HepG2 (cell line): Measurements from ENCODE around the gene RPGRIP1. TPM values are rescaled to one million over a fixed set of nuclear protein-coding genes. Genes with fewer than 3 reads are reported as not detected.

Experiments used
- BRD4 ChIP-seq: sonication (generic); formaldehyde crosslinking; IDR thresholded peaks from 2 replicates; pipeline ENCODE4 v1.4.0; 2020; ENCODE audit warnings: missing genetic modification reagents
- CEBPG ChIP-seq: IDR thresholded peaks from 2 replicates; pipeline ENCODE4 v1.6.1; 2016
- CENPX ChIP-seq: sonication (generic); formaldehyde crosslinking; IDR thresholded peaks from 2 replicates; pipeline ENCODE4 v1.9.0; 2021; ENCODE audit warnings: mild to moderate bottlenecking, missing genetic modification reagents, moderate library complexity
- CHD4 ChIP-seq: fragments of 200-600 bp; sonication (generic); IDR thresholded peaks from 2 replicates; pipeline ENCODE4 v1.7.0; 2017; ENCODE audit warnings: mild to moderate bottlenecking, low read length, borderline replicate concordance
- GATAD1 ChIP-seq: IDR thresholded peaks from 2 replicates; pipeline ENCODE4 v1.6.1; 2016; ENCODE audit warnings: missing genetic modification reagents, missing compliant biosample characterization
- KDM5A ChIP-seq: fragments of 200-600 bp; sonication (generic); IDR thresholded peaks from 2 replicates; pipeline ENCODE4 v1.7.0; 2018; ENCODE audit warnings: antibody characterized with exemption, mild to moderate bottlenecking, low read length, borderline replicate concordance
- MIER3 ChIP-seq: IDR thresholded peaks from 2 replicates; pipeline ENCODE4 v1.6.1; 2016; ENCODE audit warnings: missing compliant biosample characterization, borderline replicate concordance
- SATB2 ChIP-seq: sonication (generic); formaldehyde crosslinking; IDR thresholded peaks from 2 replicates; pipeline ENCODE4 v1.5.0; 2020; ENCODE audit warnings: missing genetic modification reagents
- SP4 ChIP-seq: sonication (generic); formaldehyde crosslinking; IDR thresholded peaks from 2 replicates; pipeline ENCODE4 v1.8.1; 2023; ENCODE audit warnings: mild to moderate bottlenecking, missing genetic modification reagents
- TCF7 ChIP-seq: sonication (generic); IDR thresholded peaks from 2 replicates; pipeline ENCODE4 v1.6.1; 2016; ENCODE audit warnings: antibody characterized with exemption, low read depth
- ZBTB21 ChIP-seq: sonication (generic); formaldehyde crosslinking; IDR thresholded peaks from 2 replicates; pipeline ENCODE4 v1.4.0; 2020; ENCODE audit warnings: missing genetic modification reagents
- ZBTB3 ChIP-seq: sonication (generic); formaldehyde crosslinking; IDR thresholded peaks from 2 replicates; pipeline ENCODE4 v1.4.0; 2020; ENCODE audit warnings: low read depth, mild to moderate bottlenecking, moderate library complexity, missing genetic modification reagents, borderline replicate concordance
- ZNF12 ChIP-seq: sonication (generic); formaldehyde crosslinking; IDR thresholded peaks from 2 replicates; pipeline ENCODE4 v1.5.0; 2020; ENCODE audit warnings: missing genetic modification reagents
- ZNF329 ChIP-seq: sonication (generic); formaldehyde crosslinking; IDR thresholded peaks from 2 replicates; pipeline ENCODE4 v1.9.0; 2021; ENCODE audit warnings: low read depth, mild to moderate bottlenecking, missing genetic modification reagents
- ZNF446 ChIP-seq: sonication (generic); formaldehyde crosslinking; IDR thresholded peaks from 2 replicates; pipeline ENCODE4 v1.5.0; 2020; ENCODE audit warnings: mild to moderate bottlenecking, missing genetic modification reagents
- ZNF7 ChIP-seq: IDR thresholded peaks from 2 replicates; pipeline ENCODE4 v1.6.1; 2016; ENCODE audit warnings: missing biosample characterization, missing genetic modification reagents
- ZNF788 ChIP-seq: sonication (generic); formaldehyde crosslinking; IDR thresholded peaks from 2 replicates; pipeline ENCODE4 v1.5.0; 2020; ENCODE audit warnings: mild to moderate bottlenecking, missing genetic modification reagents, borderline replicate concordance
- polyA plus RNA-seq, 8 experiments: library from polyadenylated mRNA; depleted of rRNA in 3 of 8; stranded (reverse) in 7 of 8; unstranded in 1 of 8; fragments of >200 nt; fragmentation: Illumina TruSeq in 4 of 8; extraction: Trizol in 4 of 8; gene quantifications; 2 replicates each; pipeline versions ENCODE4 v1.2.1 to v1.2.3, GENCODE V29; 2011 to 2016; ENCODE audit warnings: low read depth in 4 of 8, missing spikeins in 1 of 8, mixed read lengths in 1 of 8; ENCODE audit not compliant: insufficient read depth in 1 of 8
- total RNA-seq, 5 experiments: library from RNA; depleted of rRNA; stranded (reverse); fragments of >200 nt; fragmentation: Illumina TruSeq; extraction: Trizol; gene quantifications; 2 replicates each; pipeline ENCODE4 v1.2.3, GENCODE V29; 2016; ENCODE audit warnings: low read depth in 1 of 5
- TF ChIP-seq, protein P1 (sequence below): sonication (generic); formaldehyde crosslinking; IDR thresholded peaks from 2 replicates; pipeline ENCODE4 v1.4.0; 2020; ENCODE audit warnings: missing genetic modification reagents, borderline replicate concordance
- TF ChIP-seq, protein P2 (sequence below): sonication (generic); formaldehyde crosslinking; IDR thresholded peaks from 2 replicates; pipeline ENCODE4 v1.4.0; 2020; ENCODE audit warnings: missing genetic modification reagents, borderline replicate concordance
- TF ChIP-seq, protein P3 (sequence below): sonication (generic); formaldehyde crosslinking; IDR thresholded peaks from 2 replicates; pipeline ENCODE4 v1.8.0; 2022; ENCODE audit warnings: missing genetic modification reagents, mild to moderate bottlenecking, moderate library complexity, borderline replicate concordance

Gene RPGRIP1
- total and polyA plus RNA-seq, 2 of the 13 experiments (the other 11 are each of a cell fraction or from before 2014, with no cell fraction given), result 0.13 to 1.1 TPM

DNA sequence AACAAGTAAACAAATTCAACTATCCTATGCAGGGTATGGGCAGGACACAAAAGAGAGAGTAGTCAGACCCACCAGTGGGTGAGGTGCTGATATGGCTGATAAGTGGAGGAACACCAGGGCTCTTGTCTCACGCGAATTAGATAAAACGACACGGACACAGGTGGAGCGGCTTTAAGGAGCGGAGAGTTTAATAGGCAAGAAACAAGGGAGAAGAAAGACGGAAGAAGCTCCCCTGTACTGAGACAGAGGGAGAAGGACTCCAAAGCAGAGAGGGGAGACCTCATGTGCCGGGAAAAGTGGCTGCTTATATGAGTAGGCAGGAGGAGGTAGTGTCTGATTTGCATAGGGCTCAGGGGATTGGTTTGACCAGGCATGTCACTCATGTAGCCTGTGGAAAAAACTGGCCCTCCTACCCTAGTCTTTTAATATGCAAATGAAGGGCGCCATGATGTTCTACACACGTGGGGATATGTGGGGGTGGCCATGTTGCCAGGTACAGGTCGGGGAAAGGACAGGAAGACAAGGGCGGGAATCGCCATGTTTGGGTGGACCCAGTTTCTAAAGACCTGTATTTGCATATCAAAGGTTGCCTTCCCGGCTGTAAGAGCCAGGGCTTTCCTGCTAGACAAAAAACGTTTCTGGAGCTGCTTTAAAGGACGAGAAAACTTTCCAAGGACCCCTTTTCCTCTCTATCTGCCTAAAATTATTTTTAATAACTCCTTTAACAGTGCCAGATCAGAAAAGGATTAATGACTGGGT, 28.8 kb downstream of the RPGRIP1 start (continued):
- TF ChIP-seq GATAD1, result no peak
- TF ChIP-seq SATB2 (CRISPR knock-in tag), result no peak
- TF ChIP-seq CHD4, result peak; percentile 88; the same call in 1 of the 2 replicates
- no peak for TF ChIP-seq CENPX (CRISPR knock-in tag)
- TF ChIP-seq TCF7, result peak; percentile 52; the same call in 1 of the 2 replicates
- TF ChIP-seq ZNF446 (CRISPR knock-in tag), result no peak
- TF ChIP-seq MIER3 (CRISPR knock-in tag), result peak; percentile 20; the same call in 1 of the 2 replicates
- no peak for TF ChIP-seq ZBTB21 (CRISPR knock-in tag)
- TF ChIP-seq, protein P1, sequence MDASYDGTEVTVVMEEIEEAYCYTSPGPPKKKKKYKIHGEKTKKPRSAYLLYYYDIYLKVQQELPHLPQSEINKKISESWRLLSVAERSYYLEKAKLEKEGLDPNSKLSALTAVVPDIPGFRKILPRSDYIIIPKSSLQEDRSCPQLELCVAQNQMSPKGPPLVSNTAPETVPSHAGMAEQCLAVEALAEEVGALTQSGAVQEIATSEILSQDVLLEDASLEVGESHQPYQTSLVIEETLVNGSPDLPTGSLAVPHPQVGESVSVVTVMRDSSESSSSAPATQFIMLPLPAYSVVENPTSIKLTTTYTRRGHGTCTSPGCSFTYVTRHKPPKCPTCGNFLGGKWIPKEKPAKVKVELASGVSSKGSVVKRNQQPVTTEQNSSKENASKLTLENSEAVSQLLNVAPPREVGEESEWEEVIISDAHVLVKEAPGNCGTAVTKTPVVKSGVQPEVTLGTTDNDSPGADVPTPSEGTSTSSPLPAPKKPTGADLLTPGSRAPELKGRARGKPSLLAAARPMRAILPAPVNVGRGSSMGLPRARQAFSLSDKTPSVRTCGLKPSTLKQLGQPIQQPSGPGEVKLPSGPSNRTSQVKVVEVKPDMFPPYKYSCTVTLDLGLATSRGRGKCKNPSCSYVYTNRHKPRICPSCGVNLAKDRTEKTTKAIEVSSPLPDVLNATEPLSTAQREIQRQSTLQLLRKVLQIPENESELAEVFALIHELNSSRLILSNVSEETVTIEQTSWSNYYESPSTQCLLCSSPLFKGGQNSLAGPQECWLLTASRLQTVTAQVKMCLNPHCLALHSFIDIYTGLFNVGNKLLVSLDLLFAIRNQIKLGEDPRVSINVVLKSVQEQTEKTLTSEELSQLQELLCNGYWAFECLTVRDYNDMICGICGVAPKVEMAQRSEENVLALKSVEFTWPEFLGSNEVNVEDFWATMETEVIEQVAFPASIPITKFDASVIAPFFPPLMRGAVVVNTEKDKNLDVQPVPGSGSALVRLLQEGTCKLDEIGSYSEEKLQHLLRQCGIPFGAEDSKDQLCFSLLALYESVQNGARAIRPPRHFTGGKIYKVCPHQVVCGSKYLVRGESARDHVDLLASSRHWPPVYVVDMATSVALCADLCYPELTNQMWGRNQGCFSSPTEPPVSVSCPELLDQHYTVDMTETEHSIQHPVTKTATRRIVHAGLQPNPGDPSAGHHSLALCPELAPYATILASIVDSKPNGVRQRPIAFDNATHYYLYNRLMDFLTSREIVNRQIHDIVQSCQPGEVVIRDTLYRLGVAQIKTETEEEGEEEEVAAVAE, result no peak; the same call in 1 of the 2 replicates
- TF ChIP-seq, protein P2, sequence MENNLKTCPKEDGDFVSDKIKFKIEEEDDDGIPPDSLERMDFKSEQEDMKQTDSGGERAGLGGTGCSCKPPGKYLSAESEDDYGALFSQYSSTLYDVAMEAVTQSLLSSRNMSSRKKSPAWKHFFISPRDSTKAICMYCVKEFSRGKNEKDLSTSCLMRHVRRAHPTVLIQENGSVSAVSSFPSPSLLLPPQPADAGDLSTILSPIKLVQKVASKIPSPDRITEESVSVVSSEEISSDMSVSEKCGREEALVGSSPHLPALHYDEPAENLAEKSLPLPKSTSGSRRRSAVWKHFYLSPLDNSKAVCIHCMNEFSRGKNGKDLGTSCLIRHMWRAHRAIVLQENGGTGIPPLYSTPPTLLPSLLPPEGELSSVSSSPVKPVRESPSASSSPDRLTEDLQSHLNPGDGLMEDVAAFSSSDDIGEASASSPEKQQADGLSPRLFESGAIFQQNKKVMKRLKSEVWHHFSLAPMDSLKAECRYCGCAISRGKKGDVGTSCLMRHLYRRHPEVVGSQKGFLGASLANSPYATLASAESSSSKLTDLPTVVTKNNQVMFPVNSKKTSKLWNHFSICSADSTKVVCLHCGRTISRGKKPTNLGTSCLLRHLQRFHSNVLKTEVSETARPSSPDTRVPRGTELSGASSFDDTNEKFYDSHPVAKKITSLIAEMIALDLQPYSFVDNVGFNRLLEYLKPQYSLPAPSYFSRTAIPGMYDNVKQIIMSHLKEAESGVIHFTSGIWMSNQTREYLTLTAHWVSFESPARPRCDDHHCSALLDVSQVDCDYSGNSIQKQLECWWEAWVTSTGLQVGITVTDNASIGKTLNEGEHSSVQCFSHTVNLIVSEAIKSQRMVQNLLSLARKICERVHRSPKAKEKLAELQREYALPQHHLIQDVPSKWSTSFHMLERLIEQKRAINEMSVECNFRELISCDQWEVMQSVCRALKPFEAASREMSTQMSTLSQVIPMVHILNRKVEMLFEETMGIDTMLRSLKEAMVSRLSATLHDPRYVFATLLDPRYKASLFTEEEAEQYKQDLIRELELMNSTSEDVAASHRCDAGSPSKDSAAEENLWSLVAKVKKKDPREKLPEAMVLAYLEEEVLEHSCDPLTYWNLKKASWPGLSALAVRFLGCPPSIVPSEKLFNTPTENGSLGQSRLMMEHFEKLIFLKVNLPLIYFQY, result no peak
- TF ChIP-seq ZNF7 (CRISPR knock-in tag), result peak; percentile 86
- TF ChIP-seq ZBTB3, result peak; percentile 80; the same call in 1 of the 2 replicates
- TF ChIP-seq SP4 (CRISPR knock-in tag), result peak; percentile 89
- peak; percentile 68; the same call in 1 of the 2 replicates for TF ChIP-seq ZNF788 (CRISPR knock-in tag)
- TF ChIP-seq KDM5A, result no peak; the same call in 1 of the 2 replicates
- TF ChIP-seq ZNF329 (CRISPR knock-in tag), result no peak
- TF ChIP-seq CEBPG (CRISPR knock-in tag), result no peak
- no peak for TF ChIP-seq ZNF12
- TF ChIP-seq BRD4 (CRISPR knock-in tag), result peak; percentile 44; the same call in 1 of the 2 replicates
- TF ChIP-seq, protein P3, sequence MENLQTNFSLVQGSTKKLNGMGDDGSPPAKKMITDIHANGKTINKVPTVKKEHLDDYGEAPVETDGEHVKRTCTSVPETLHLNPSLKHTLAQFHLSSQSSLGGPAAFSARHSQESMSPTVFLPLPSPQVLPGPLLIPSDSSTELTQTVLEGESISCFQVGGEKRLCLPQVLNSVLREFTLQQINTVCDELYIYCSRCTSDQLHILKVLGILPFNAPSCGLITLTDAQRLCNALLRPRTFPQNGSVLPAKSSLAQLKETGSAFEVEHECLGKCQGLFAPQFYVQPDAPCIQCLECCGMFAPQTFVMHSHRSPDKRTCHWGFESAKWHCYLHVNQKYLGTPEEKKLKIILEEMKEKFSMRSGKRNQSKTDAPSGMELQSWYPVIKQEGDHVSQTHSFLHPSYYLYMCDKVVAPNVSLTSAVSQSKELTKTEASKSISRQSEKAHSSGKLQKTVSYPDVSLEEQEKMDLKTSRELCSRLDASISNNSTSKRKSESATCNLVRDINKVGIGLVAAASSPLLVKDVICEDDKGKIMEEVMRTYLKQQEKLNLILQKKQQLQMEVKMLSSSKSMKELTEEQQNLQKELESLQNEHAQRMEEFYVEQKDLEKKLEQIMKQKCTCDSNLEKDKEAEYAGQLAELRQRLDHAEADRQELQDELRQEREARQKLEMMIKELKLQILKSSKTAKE (CRISPR knock-in tag), result no peak
